DMS 273 treated with DMSO at 0.1 percent for 48 hours (cell line): ENCODE results near the gene MED28.
"Not testable (repeated sequence)": the region's sequence is repeated elsewhere in the genome, so short reads cannot be mapped to it uniquely, and the experiment has no call there.

Experiments
- DNase-seq: peaks from one replicate; lab custom pipeline; 2025; lab: John Stamatoyannopoulos, UW

MED28 gene

GRCh38 chr4:17614416-17615299 lies at the start of gene MED28:
Gene MED28 (plus strand): TSS chr4:17614641. CDS start chr4:17614655, 14 bp downstream.
- peak; percentile 84 for DNase-seq

- DNase-seq = no peak
These were observed 48.6 kb upstream of the MED28 start for GRCh38 chr4:17565846-17566245.

GRCh38 chr4:17567271-17567670 lies 47.2 kb upstream of the MED28 start:
- DNase-seq = no peak

- DNase-seq = no peak
These were observed 40.2 kb upstream of the MED28 start for GRCh38 chr4:17574206-17574605.

GRCh38 chr4:17575177-17575576 lies 39.3 kb upstream of the MED28 start:
- DNase-seq = not testable (repeated sequence)

- DNase-seq = peak; percentile 73
These were observed 37.3 kb upstream of the MED28 start, which contains the start of gene LAP3 for GRCh38 chr4:17576932-17577664. Gene LAP3 (plus strand): TSS chr4:17577198. CDS start chr4:17577466, 268 bp downstream.

- no peak for DNase-seq
These were observed 36.6 kb upstream of the MED28 start for GRCh38 chr4:17577665-17578481.

- DNase-seq = no peak
These were observed 36.0 kb upstream of the MED28 start for GRCh38 chr4:17578482-17578891.

GRCh38 chr4:17580969-17581368 lies 33.5 kb upstream of the MED28 start:
- no peak for DNase-seq

GRCh38 chr4:17583276-17583675 lies 31.2 kb upstream of the MED28 start:
- no peak for DNase-seq

GRCh38 chr4:17583941-17584340 lies 30.5 kb upstream of the MED28 start:
- no peak for DNase-seq

GRCh38 chr4:17584521-17585213 lies 29.8 kb upstream of the MED28 start:
- DNase-seq = no peak

- no peak for DNase-seq
These were observed 27.2 kb upstream of the MED28 start for GRCh38 chr4:17587094-17587822.

- no peak for DNase-seq
These were observed 25.1 kb upstream of the MED28 start for GRCh38 chr4:17589355-17589754.

GRCh38 chr4:17595471-17596005 lies 18.9 kb upstream of the MED28 start:
- DNase-seq = no peak

- DNase-seq = no peak
These were observed 16.9 kb upstream of the MED28 start for GRCh38 chr4:17597517-17597916.

GRCh38 chr4:17599826-17600225 lies 14.6 kb upstream of the MED28 start:
- DNase-seq = no peak

GRCh38 chr4:17605236-17605635 lies 9.2 kb upstream of the MED28 start:
- no peak for DNase-seq

GRCh38 chr4:17613761-17614415 lies 553 bp upstream of the MED28 start:
- DNase-seq = no peak

GRCh38 chr4:17616283-17616682 lies 1.8 kb downstream of the MED28 start:
- no peak for DNase-seq
